Measurements from ENCODE around the gene CPA1. TPM values are rescaled to one million over a fixed set of nuclear protein-coding genes. Genes with fewer than 3 reads are reported as not detected.
A peak's percentile ranks its signal among the peaks of the same experiment; 100 is the strongest.

The CPA1 gene
- total and polyA plus RNA-seq, 7 donors = 0.18 to 4.6 (median 1.0) TPM

DNA sequence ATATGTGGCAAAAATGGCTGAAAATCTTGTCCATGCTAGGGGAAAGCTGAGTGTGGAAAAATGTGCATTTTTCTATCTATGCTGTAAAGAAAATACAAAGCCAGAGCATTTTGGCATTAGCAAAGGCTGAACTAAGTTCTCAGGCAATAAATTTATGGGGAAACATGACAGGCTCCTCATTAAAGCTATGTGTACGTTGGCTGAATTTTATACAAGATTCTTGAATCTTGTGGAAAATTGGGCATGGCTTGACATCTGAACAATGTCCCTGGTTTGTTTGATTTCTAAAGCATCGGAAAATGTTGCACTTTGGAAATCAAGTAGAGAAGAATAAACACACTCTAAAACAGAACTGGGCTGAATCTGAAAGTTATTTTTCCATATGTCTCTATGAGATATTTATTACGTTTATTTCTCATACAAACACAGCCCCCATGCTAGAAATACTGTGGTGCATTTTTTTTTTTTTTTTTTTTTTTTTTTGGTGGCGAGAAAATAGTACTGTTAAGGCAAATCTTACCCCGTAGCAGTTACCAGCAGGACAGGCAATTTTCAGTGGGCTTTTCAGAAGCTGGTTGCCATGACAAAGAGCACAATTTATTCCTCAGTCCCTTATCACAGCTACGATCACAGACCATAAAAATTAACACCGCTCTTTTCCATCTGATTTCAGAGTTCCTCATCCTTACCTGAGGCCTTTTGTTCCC is 16.9 kb downstream of the CPA1 start:
- ATAC-seq (no peak), DNase-seq (no peak)
- H3K36me3 ChIP-seq (ENCODE audit: insufficient read depth in 1 of 2, low read depth in 1 of 2) = no peaks in the 10 kb centered on the region
- H3K9me3 ChIP-seq = no peaks in the 10 kb centered on the region
- no peaks in the 10 kb centered on the region for H3K27me3 ChIP-seq (ENCODE audit: insufficient read depth in 3 of 3, low read length in 2 of 3)
- 81 to 88% (median 81%) methylated on average over 7 of the region's 7 CpGs for WGBS, 3 donors
- no peak overlapping the region for H3K4me3 ChIP-seq
- no peaks in the 10 kb centered on the region for H3K4me1 ChIP-seq
- TF ChIP-seq, protein P1, sequence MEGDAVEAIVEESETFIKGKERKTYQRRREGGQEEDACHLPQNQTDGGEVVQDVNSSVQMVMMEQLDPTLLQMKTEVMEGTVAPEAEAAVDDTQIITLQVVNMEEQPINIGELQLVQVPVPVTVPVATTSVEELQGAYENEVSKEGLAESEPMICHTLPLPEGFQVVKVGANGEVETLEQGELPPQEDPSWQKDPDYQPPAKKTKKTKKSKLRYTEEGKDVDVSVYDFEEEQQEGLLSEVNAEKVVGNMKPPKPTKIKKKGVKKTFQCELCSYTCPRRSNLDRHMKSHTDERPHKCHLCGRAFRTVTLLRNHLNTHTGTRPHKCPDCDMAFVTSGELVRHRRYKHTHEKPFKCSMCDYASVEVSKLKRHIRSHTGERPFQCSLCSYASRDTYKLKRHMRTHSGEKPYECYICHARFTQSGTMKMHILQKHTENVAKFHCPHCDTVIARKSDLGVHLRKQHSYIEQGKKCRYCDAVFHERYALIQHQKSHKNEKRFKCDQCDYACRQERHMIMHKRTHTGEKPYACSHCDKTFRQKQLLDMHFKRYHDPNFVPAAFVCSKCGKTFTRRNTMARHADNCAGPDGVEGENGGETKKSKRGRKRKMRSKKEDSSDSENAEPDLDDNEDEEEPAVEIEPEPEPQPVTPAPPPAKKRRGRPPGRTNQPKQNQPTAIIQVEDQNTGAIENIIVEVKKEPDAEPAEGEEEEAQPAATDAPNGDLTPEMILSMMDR (IDR thresholded peaks at IDR 0.05) = no peak
- no peak overlapping the region for H3K27ac ChIP-seq
- intact Hi-C loops (cut with DNase I) = no loop called here

DNA sequence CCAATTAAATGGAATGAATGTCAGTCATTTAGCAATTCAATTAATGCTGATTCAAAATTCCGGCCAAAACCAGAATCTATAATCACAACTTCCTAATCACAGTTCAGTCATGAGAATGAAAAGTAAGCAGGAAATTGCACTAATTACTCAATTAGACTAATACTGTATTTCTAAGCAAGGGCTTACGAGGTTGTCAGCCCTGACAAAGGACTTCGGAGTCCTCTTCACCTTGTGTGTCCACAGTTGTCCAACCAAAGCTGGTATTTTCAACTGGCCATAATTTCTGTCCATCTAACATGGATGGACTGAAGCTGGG is 17.4 kb downstream of the CPA1 start:
- DNase-seq (no peak), ATAC-seq (no peak)
- Histone ChIP-seq H3K4me1 (no peaks in the 10 kb centered on the region), H3K27ac (no peak overlapping the region), H3K36me3 (ENCODE audit: insufficient read depth in 1 of 2, low read depth in 1 of 2) (no peaks in the 10 kb centered on the region), H3K9me3 (no peaks in the 10 kb centered on the region), H3K4me3 (no peak overlapping the region), H3K27me3 (ENCODE audit: insufficient read depth in 3 of 3, low read length in 2 of 3) (no peaks in the 10 kb centered on the region)
- TF ChIP-seq, protein P1 (IDR thresholded peaks at IDR 0.05) = no peak
- intact Hi-C loops (cut with DNase I) = no loop called here
- WGBS, 3 donors = 88 to 95% (median 93%) methylated on average over 3 of the region's 3 CpGs

DNA sequence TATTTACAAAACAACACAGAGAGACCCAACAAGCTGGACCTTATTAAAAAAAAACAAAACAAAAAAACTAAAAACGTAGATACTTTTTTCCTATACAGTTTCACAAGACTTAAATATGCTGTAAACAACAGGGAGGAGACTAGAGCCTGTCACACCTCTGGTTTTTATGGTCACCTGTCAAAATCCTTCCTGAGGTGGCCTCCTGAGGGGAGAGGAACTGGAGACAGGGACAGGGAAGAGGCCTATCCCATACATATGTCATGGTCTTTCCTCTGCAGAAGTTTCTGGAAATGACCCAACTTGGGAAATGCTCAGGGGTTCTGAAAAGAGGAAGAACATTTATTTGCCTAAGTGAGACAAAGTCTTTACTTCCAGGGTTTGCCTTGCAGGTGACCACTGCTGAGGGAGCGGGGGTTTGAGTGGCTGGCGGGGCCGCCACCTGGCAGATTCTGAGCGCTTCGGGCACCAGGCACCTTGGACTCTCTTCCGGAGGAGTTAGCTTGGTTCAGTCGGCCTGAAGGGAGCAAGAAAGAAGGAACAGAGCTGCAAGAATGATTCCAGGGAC is 18.3 kb downstream of the CPA1 start:
- H3K36me3 ChIP-seq (ENCODE audit: insufficient read depth in 1 of 2, low read depth in 1 of 2) = no peaks in the 10 kb centered on the region
- TF ChIP-seq, protein P1 (IDR thresholded peaks at IDR 0.05) = no peak
- WGBS, 3 donors = 85 to 88% (median 86%) methylated on average over 8 of the region's 8 CpGs
- DNase-seq (no peak), ATAC-seq (no peak)
- no peaks in the 10 kb centered on the region for H3K4me1 ChIP-seq
- H3K4me3 ChIP-seq = no peak overlapping the region
- H3K27ac ChIP-seq = no peak overlapping the region
- no peaks in the 10 kb centered on the region for H3K27me3 ChIP-seq (ENCODE audit: insufficient read depth in 3 of 3, low read length in 2 of 3)
- H3K9me3 ChIP-seq = no peaks in the 10 kb centered on the region
- intact Hi-C loops (cut with DNase I) = no loop called here

DNA sequence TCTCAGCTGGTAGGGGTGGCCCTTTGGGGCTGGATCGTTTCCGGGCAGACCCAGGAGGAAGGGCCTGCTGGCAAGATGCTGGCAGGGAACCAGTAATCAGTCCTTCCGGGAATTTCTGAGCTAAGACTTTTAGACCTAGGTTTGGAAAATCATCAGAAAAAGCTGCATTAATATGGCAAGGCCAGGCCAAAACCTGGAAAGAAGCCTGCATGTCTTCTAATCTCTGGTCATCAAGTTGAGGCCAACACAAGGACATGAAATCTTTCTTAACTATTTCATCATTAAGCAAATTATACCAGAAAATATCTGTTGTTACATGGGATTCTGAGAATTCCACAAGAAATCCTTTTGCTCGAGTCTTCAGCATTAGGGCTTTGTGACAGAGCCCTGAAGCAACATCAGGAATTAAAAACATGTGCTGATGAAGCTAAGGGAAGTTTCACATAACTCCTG is 19.9 kb downstream of the CPA1 start:
- no peaks in the 10 kb centered on the region for H3K36me3 ChIP-seq (ENCODE audit: insufficient read depth in 1 of 2, low read depth in 1 of 2)
- intact Hi-C loops (cut with DNase I) = no loop called here
- no peak overlapping the region for H3K4me3 ChIP-seq
- DNase-seq (no peak), ATAC-seq (peak in 1 of 4 donors; percentile 23)
- TF ChIP-seq, protein P1 (IDR thresholded peaks at IDR 0.05) = no peak
- no peak overlapping the region for H3K27ac ChIP-seq
- H3K27me3 ChIP-seq (ENCODE audit: insufficient read depth in 3 of 3, low read length in 2 of 3) = no peaks in the 10 kb centered on the region
- no peaks in the 10 kb centered on the region for H3K9me3 ChIP-seq
- no peaks in the 10 kb centered on the region for H3K4me1 ChIP-seq
- 44 to 59% (median 51%) methylated on average over 4 of the region's 4 CpGs for WGBS, 3 donors

DNA sequence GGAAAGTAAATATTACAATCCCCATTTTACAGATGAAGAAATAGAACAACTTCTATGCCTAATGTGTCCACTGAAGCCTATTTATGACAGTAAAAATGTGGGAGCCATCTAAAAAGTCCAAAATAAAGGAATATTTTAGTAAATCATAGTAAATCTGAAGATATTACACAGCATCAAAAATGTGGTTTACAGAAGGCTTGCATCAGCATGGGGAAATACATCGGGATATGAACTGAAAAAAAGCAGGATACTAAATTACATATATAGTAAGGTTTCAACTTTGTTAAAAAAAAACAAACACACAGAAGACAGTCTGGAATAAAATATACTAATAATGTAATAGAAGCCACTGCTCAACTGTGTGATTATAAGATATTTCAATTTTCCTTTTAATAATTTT is 20.8 kb downstream of the CPA1 start:
- DNase-seq (no peak), ATAC-seq (no peak)
- H3K4me3 ChIP-seq = no peak overlapping the region
- no peaks in the 10 kb centered on the region for H3K9me3 ChIP-seq
- no peak overlapping the region for H3K27ac ChIP-seq
- H3K36me3 ChIP-seq (ENCODE audit: insufficient read depth in 1 of 2, low read depth in 1 of 2) = no peaks in the 10 kb centered on the region
- intact Hi-C loops (cut with DNase I) = no loop called here
- TF ChIP-seq, protein P1 (IDR thresholded peaks at IDR 0.05) = no peak
- no peaks in the 10 kb centered on the region for H3K4me1 ChIP-seq
- WGBS, 3 donors = 88 to 95% (median 91%) methylated on average over 1 of the region's 1 CpG
- no peaks in the 10 kb centered on the region for H3K27me3 ChIP-seq (ENCODE audit: insufficient read depth in 3 of 3, low read length in 2 of 3)

Measured in psoas muscle (tissue), 8 donors.